ENCODE data around the gene BCAR1.

DNA sequence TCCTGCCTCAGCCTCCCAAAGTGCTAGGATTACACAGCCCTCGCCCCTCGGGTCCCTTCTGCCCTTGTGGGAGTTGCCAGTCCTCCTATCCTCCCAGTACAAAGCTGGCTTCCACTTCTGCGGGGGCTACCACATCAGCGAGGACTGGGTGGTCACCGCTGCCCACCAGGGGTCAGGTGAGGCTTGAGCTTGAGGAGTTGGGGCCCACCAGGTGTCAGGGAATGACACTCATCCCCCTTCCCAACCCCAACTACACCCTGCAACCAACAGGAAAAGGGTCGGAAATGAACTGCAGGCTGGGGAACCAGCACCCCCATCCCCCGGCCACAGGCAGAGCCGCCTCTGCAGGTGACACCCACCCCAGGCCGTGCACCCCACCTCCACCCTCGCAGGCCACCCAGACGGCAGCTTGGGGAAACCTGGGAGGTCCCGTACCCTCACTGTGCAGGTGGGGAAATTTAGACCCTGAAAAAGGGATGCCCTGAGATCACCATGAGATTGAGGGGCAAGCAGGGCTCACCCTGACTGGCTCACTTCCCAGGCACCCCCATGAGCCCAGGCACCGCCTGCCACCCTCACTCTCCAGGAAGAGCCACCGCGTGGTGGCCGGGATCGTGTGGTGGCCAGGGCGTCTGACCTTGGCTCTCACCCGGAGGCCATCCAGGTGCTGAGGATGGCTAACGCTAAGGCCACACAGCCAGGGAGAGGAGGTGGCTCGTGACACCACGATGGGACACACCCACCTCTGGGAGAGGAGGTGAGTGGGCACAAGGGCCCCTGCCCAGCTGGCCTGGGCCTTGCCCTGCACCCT is 24.7 kb downstream of the BCAR1 start:
- TF ChIP-seq, protein P1, sequence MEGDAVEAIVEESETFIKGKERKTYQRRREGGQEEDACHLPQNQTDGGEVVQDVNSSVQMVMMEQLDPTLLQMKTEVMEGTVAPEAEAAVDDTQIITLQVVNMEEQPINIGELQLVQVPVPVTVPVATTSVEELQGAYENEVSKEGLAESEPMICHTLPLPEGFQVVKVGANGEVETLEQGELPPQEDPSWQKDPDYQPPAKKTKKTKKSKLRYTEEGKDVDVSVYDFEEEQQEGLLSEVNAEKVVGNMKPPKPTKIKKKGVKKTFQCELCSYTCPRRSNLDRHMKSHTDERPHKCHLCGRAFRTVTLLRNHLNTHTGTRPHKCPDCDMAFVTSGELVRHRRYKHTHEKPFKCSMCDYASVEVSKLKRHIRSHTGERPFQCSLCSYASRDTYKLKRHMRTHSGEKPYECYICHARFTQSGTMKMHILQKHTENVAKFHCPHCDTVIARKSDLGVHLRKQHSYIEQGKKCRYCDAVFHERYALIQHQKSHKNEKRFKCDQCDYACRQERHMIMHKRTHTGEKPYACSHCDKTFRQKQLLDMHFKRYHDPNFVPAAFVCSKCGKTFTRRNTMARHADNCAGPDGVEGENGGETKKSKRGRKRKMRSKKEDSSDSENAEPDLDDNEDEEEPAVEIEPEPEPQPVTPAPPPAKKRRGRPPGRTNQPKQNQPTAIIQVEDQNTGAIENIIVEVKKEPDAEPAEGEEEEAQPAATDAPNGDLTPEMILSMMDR (optimal IDR thresholded peaks at IDR 0.05 in 1 of 3, IDR thresholded peaks at IDR 0.05 in 1 of 3, conservative IDR thresholded peaks at IDR 0.05 in 1 of 3; ENCODE audit: extremely low read depth in 1 of 3, insufficient read depth in 2 of 3, low read length in 3 of 3): no peak
- no peak for TF ChIP-seq EZH2 (IDR thresholded peaks at IDR 0.05; ENCODE audit: low read length)

All from keratinocyte (primary cell).